Activated naive CD4-positive, alpha-beta T cell treated with anti-CD3 and anti-CD28 coated beads, Interleukin-2, amount 10 ng/mL, durations not matched to agents 7 days and 5 days (primary cell): ENCODE measurements around the gene UBE3D.
"Not testable (repeated sequence)": the region's sequence is repeated elsewhere in the genome, so short reads cannot be mapped to it uniquely, and the experiment has no call there.

Experiments
- CTCF ChIA-PET: fragments of 350-600 bp; sonication (Branson Sonifier 250); formaldehyde crosslinking; loops from one replicate; lab custom pipeline; 2021; ENCODE audit warnings: antibody characterized with exemption; lab: Charles Lee
- DNase-seq: peaks from one replicate; pipeline ENCODE4 v3.0.0-alpha.2; 2020
- H3K27ac Mint-ChIP-seq: one replicate; pipeline ENCODE4 v1.8.0; 2021; ENCODE audit warnings: mild to moderate bottlenecking, moderate library complexity, mixed read lengths
- H3K27me3 Mint-ChIP-seq: one replicate; pipeline ENCODE4 v1.8.0; 2021; ENCODE audit warnings: mild to moderate bottlenecking, mixed read lengths
- H3K36me3 Mint-ChIP-seq: one replicate; pipeline ENCODE4 v1.8.0; 2021; ENCODE audit warnings: mixed read lengths
- H3K4me1 Mint-ChIP-seq: one replicate; pipeline ENCODE4 v1.8.0; 2021; ENCODE audit warnings: mixed read lengths
- H3K4me3 Mint-ChIP-seq: one replicate; pipeline ENCODE4 v1.8.0; 2021; ENCODE audit warnings: mild to moderate bottlenecking, moderate library complexity, mixed read lengths
- H3K9me3 Mint-ChIP-seq: one replicate; pipeline ENCODE4 v1.8.0; 2021; ENCODE audit warnings: mixed read lengths

The UBE3D gene

GRCh38 chr6:82953871-82954270 is 111.8 kb downstream of the UBE3D start:
- CTCF ChIA-PET, result no interaction called here
- peaks cover 1% of the 10 kb centered on the region for H3K36me3 Mint-ChIP-seq
- no peaks in the 10 kb centered on the region for H3K27me3 Mint-ChIP-seq
- no peak for DNase-seq
- H3K27ac Mint-ChIP-seq, result no peak overlapping the region
- H3K4me1 Mint-ChIP-seq, result no peaks in the 10 kb centered on the region
- H3K4me3 Mint-ChIP-seq, result no peak overlapping the region
- H3K9me3 Mint-ChIP-seq, result no peaks in the 10 kb centered on the region

GRCh38 chr6:82951935-82952334 is 113.7 kb downstream of the UBE3D start:
- Mint-ChIP-seq H3K27ac (no peak overlapping the region), H3K36me3 (no peaks in the 10 kb centered on the region), H3K9me3 (no peaks in the 10 kb centered on the region), H3K4me1 (no peaks in the 10 kb centered on the region), H3K27me3 (no peaks in the 10 kb centered on the region), H3K4me3 (no peak overlapping the region)
- no peak for DNase-seq
- CTCF ChIA-PET, result no interaction called here

DNA sequence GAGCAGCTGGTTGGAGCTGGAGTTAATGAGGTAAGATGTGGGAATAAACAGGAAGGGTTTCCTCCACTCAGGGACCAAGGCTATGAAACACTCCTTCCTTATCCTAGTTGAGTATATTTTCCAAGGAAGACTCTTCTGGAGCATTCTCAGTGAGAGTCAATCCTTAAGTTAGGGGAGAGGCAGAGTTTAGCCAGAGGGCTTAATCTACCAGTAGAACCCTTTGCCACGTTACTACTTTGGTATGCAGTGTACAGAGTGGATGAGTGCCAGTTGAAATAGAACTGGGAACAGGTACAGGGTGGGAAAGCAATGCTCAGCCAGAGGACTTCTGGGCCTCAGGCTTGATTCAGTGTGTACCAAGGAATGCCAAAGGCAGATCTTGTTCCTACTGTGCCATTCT is 114.3 kb downstream of the UBE3D start:
- Mint-ChIP-seq H3K27ac (no peak overlapping the region), H3K27me3 (no peaks in the 10 kb centered on the region), H3K9me3 (no peaks in the 10 kb centered on the region), H3K36me3 (no peaks in the 10 kb centered on the region), H3K4me3 (no peak overlapping the region), H3K4me1 (peaks cover 5% of the 10 kb centered on the region)
- CTCF ChIA-PET, result no interaction called here
- DNase-seq, result no peak

DNA sequence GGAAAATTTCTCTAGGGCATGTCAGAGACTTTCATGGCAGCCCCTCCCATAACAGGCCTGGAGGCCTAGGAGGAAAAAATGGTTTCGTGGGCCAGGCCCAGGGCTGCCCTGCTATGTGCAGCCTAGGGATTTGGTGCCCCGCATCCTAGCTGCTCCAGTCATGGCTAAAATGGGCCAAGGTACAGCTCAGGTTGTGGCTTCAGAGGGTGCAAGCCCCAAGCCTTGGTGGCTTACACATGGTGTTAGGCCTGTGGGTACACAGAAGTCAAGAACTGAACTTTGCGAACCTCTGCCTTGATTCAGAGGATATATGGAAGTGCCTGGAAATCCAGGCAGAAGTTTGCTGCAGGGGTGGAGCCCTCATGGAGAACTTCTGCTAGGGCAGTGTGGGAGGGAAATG is 134.7 kb downstream of the UBE3D start:
- H3K4me3 Mint-ChIP-seq, CTCF ChIA-PET, DNase-seq, H3K4me1 Mint-ChIP-seq, H3K27ac Mint-ChIP-seq, H3K27me3 Mint-ChIP-seq: not testable (repeated sequence)
- peaks cover 27% of the 10 kb centered on the region for H3K9me3 Mint-ChIP-seq
- peaks cover 19% of the 10 kb centered on the region for H3K36me3 Mint-ChIP-seq

GRCh38 chr6:82924799-82925535 is 140.7 kb downstream of the UBE3D start:
- Mint-ChIP-seq H3K4me1 (no peaks in the 10 kb centered on the region), H3K4me3 (no peak overlapping the region), H3K9me3 (peaks cover 2% of the 10 kb centered on the region), H3K27me3 (no peaks in the 10 kb centered on the region), H3K36me3 (peaks cover 2% of the 10 kb centered on the region), H3K27ac (no peak overlapping the region)
- CTCF ChIA-PET, result no interaction called here
- DNase-seq, result no peak

DNA sequence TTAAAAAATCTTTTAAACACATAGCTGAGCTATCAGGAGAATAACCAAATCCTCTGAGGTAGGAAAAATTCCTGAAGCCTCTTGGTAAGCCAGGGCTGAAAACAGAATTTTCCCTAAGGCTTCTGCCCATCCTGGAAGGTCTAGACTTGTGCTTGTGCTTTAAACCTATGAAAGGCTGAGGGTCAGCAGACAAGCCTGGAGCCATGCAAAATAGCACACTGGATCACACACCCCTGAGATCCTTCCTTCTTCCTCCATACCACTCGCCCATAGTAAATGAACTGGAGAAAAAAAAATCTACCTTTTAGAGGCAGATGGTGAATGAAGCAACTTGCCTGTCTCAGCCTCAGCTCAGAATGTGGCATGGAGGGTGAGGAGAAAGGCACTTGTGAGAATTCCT is 144.4 kb downstream of the UBE3D start:
- Mint-ChIP-seq H3K4me1 (no peaks in the 10 kb centered on the region), H3K4me3 (no peak overlapping the region), H3K27ac (no peak overlapping the region), H3K36me3 (peaks cover 4% of the 10 kb centered on the region), H3K9me3 (no peaks in the 10 kb centered on the region), H3K27me3 (no peaks in the 10 kb centered on the region)
- no peak for DNase-seq
- CTCF ChIA-PET, result no interaction called here

GRCh38 chr6:82917346-82918064 is 148.1 kb downstream of the UBE3D start:
- H3K9me3 Mint-ChIP-seq, result no peaks in the 10 kb centered on the region
- no peak for DNase-seq
- no peaks in the 10 kb centered on the region for H3K27me3 Mint-ChIP-seq
- no peaks in the 10 kb centered on the region for H3K4me1 Mint-ChIP-seq
- no peak overlapping the region for H3K27ac Mint-ChIP-seq
- H3K36me3 Mint-ChIP-seq, result peaks cover 4% of the 10 kb centered on the region
- CTCF ChIA-PET, result no interaction called here
- H3K4me3 Mint-ChIP-seq, result no peak overlapping the region

DNA sequence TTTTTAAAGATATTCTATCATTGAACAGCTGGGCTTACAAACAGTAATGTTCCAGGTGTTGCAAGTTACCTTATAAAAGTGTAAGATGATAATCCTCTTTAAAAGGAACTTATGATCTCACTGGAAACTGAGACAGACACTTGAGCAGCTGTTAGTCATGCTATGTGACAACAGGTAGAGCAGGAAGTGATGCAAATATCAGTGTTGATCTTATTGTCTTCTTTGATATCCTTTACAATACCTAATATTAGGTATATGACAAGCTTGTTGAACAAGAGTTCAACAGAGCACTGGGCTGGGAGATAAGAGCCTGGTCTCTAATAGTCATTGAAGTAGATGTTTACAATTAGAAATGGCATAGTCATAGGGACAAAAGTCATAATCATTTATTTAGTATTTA is 150.0 kb downstream of the UBE3D start:
- Mint-ChIP-seq H3K27ac (no peak overlapping the region), H3K9me3 (no peaks in the 10 kb centered on the region), H3K4me3 (no peak overlapping the region), H3K4me1 (no peaks in the 10 kb centered on the region), H3K36me3 (peaks cover 4% of the 10 kb centered on the region), H3K27me3 (no peaks in the 10 kb centered on the region)
- CTCF ChIA-PET, result no interaction called here
- no peak for DNase-seq

GRCh38 chr6:82914511-82914910 is 151.1 kb downstream of the UBE3D start:
- Mint-ChIP-seq H3K4me3 (no peak overlapping the region), H3K4me1 (no peaks in the 10 kb centered on the region), H3K36me3 (peaks cover 4% of the 10 kb centered on the region), H3K9me3 (no peaks in the 10 kb centered on the region), H3K27me3 (no peaks in the 10 kb centered on the region), H3K27ac (no peak overlapping the region)
- CTCF ChIA-PET, result no interaction called here
- DNase-seq, result no peak

DNA sequence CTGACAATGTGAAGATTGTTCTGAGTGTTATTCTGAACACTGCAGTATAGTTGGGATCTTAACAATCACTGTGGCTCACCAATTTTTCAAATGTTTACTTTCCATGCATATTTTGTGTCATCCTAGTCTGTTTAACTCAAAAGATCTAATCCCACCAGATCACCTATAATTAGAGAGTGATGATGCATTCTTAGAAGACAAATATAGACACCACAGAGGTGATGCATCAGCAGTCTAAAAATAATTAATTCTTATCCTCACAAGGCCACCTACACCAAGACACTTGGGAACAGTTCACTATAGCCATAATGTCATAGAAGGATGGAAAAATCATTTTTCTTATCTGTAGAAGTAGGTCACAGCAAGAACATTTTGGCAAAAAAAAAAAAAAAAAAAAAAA is 154.8 kb downstream of the UBE3D start:
- H3K27me3 Mint-ChIP-seq, result no peaks in the 10 kb centered on the region
- no peak for DNase-seq
- H3K4me3 Mint-ChIP-seq, result no peak overlapping the region
- no peak overlapping the region for H3K27ac Mint-ChIP-seq
- H3K4me1 Mint-ChIP-seq, result no peaks in the 10 kb centered on the region
- H3K9me3 Mint-ChIP-seq, result no peaks in the 10 kb centered on the region
- no peaks in the 10 kb centered on the region for H3K36me3 Mint-ChIP-seq
- CTCF ChIA-PET, result no interaction called here

DNA sequence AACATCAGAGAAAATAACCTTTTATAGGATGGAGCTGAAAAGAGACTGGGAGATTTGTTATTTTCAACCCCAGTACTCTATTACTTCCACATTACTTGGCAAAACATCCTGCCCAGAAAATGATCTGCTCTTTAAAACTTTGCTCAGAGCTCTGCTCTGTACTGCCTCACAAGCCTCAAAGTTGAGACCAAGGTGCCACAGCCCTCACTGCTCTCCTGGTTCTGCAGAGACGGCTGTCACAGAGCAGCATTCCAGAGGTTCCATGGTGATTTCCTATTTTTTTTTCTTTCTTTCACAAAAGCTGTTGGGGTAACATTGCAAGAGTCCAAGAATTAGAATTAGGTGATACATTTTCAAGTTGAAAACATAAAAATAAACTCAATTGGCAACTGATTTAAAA is 155.2 kb downstream of the UBE3D start:
- no peak overlapping the region for H3K27ac Mint-ChIP-seq
- H3K9me3 Mint-ChIP-seq, result no peaks in the 10 kb centered on the region
- H3K4me3 Mint-ChIP-seq, result no peak overlapping the region
- CTCF ChIA-PET, result no interaction called here
- no peaks in the 10 kb centered on the region for H3K36me3 Mint-ChIP-seq
- H3K4me1 Mint-ChIP-seq, result no peaks in the 10 kb centered on the region
- no peaks in the 10 kb centered on the region for H3K27me3 Mint-ChIP-seq
- no peak for DNase-seq

DNA sequence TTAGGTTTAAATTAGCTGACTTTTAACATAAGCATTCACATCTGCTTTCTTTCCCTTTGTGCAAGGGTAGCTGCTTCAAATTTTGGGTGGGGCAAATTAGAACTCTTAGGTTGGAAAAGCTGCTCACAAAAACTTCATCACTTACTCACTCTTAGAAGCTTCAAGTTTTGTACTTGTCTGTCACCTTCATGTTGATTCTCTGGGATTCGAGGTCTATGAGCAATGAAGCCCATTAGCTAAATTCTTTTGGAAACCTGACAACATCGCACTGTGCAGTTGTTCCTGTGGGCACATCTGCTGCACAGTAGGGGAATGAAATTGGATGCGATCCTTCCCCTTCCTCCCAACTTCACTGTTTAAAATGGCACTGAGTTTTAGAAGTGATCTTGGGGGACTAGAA is 156.1 kb downstream of the UBE3D start:
- H3K4me1 Mint-ChIP-seq, result no peaks in the 10 kb centered on the region
- no peaks in the 10 kb centered on the region for H3K9me3 Mint-ChIP-seq
- no peak overlapping the region for H3K4me3 Mint-ChIP-seq
- no peak overlapping the region for H3K27ac Mint-ChIP-seq
- no peak for DNase-seq
- H3K36me3 Mint-ChIP-seq, result no peaks in the 10 kb centered on the region
- H3K27me3 Mint-ChIP-seq, result no peaks in the 10 kb centered on the region
- CTCF ChIA-PET, result no interaction called here

DNA sequence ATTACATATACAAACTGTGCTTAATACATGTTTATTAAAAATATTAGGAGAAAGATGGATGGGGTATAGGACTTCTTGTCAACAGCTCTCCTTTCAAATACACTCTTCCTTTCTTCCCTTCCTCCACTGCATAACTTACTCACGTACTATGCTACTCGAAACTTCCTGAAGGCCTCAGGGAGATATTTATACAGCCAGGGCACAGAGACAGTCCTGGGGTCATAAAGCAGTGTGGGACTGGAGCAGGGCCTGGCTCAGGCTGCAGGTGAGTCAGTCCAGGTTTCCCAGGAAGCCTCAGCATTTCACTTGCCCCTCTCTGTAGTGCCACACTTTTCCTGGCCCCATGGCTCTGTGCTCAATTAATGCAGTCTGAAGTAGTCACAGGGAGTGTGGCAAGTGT is 157.0 kb downstream of the UBE3D start:
- H3K9me3 Mint-ChIP-seq, result no peaks in the 10 kb centered on the region
- H3K4me1 Mint-ChIP-seq, result no peaks in the 10 kb centered on the region
- no peak overlapping the region for H3K4me3 Mint-ChIP-seq
- no peaks in the 10 kb centered on the region for H3K27me3 Mint-ChIP-seq
- no peak for DNase-seq
- no peak overlapping the region for H3K27ac Mint-ChIP-seq
- CTCF ChIA-PET, result no interaction called here
- H3K36me3 Mint-ChIP-seq, result no peaks in the 10 kb centered on the region

GRCh38 chr6:82906951-82907350 is 158.7 kb downstream of the UBE3D start:
- Mint-ChIP-seq H3K36me3 (no peaks in the 10 kb centered on the region), H3K27me3 (no peaks in the 10 kb centered on the region), H3K4me1 (no peaks in the 10 kb centered on the region), H3K4me3 (no peak overlapping the region), H3K27ac (no peak overlapping the region), H3K9me3 (no peaks in the 10 kb centered on the region)
- DNase-seq, result no peak
- CTCF ChIA-PET, result no interaction called here

GRCh38 chr6:82906489-82906888 is 159.2 kb downstream of the UBE3D start:
- H3K27ac Mint-ChIP-seq, result no peak overlapping the region
- H3K36me3 Mint-ChIP-seq, result no peaks in the 10 kb centered on the region
- no peaks in the 10 kb centered on the region for H3K27me3 Mint-ChIP-seq
- DNase-seq, result no peak
- CTCF ChIA-PET, result no interaction called here
- no peak overlapping the region for H3K4me3 Mint-ChIP-seq
- no peaks in the 10 kb centered on the region for H3K4me1 Mint-ChIP-seq
- H3K9me3 Mint-ChIP-seq, result no peaks in the 10 kb centered on the region
